Kidney (tissue), 14 donors: ENCODE measurements around the gene COX10. TPM values are rescaled to one million over a fixed set of nuclear protein-coding genes. Genes with fewer than 3 reads are reported as not detected.

Source experiments
- DNase-seq, 5 donors: peaks; one replicate each; pipeline ENCODE4 v3.0.0-alpha.2; 2013 to 2020
- FAIRE-seq: peaks from 2 replicates; lab custom pipeline; 2012; peaks lifted over from hg19 to GRCh38; lab: Jason Lieb, UNC
- H3K27ac ChIP-seq, 2 donors: one replicate each; pipeline ENCODE4 v1.7.0; 2013; ENCODE audit warnings: low read depth in 2 of 2, low read length in 2 of 2, inconsistent platforms in 1 of 2
- H3K27me3 ChIP-seq: one replicate; pipeline ENCODE4 v1.7.1; 2013; ENCODE audit warnings: low read length, inconsistent platforms; ENCODE audit not compliant: control insufficient read depth, insufficient read depth
- H3K36me3 ChIP-seq, 3 donors: one replicate each; pipeline versions ENCODE4 v1.7.0 to v1.7.1; 2013; ENCODE audit warnings: low read length in 3 of 3, control low read depth in 1 of 3, inconsistent platforms in 1 of 3; ENCODE audit not compliant: insufficient read depth in 3 of 3, control insufficient read depth in 2 of 3
- H3K4me1 ChIP-seq, 3 donors: one replicate each; pipeline versions ENCODE4 v1.7.0 to v1.7.1; 2013; ENCODE audit warnings: low read length in 3 of 3, inconsistent platforms in 1 of 3, low read depth in 1 of 3; ENCODE audit not compliant: control insufficient read depth in 2 of 3, insufficient read depth in 2 of 3
- H3K4me3 ChIP-seq, 3 donors: one replicate each; pipeline versions ENCODE4 v1.7.0 to v1.8.1; 2013; ENCODE audit warnings: low read length in 3 of 3, control low read depth in 1 of 3, inconsistent platforms in 1 of 3
- H3K9ac ChIP-seq, 3 donors: one replicate each; pipeline versions ENCODE4 v1.7.0 to v1.7.1; 2013; ENCODE audit warnings: low read length in 3 of 3, control low read depth in 1 of 3, inconsistent platforms in 1 of 3
- H3K9me3 ChIP-seq, 3 donors: one replicate each; pipeline versions ENCODE4 v1.7.0 to v1.7.1; 2013; ENCODE audit warnings: low read length in 3 of 3, control low read depth in 1 of 3, inconsistent platforms in 1 of 3; ENCODE audit not compliant: control insufficient read depth in 2 of 3, insufficient read depth in 1 of 3
- intact Hi-C: fragments of 100-400 bp; cut with DNase I; formaldehyde crosslinking; loops from one replicate; pipeline ENCODE4 v1.11.1; 2022
- polyA plus RNA-seq: library from polyadenylated mRNA; stranded (reverse); fragments of 350-450 nt; fragmentation: Illumina TruSeq; extraction: RNeasy Lipid Tissue Mini Kit (QIAGEN cat#74804); gene quantifications from one replicate; pipeline ENCODE4 v1.2.3, GENCODE V29; 2014; ENCODE audit warnings: low read depth, low replicate concordance; ENCODE audit not compliant: insufficient read depth
- total RNA-seq: library from RNA; stranded (reverse); fragmentation: NEBNext Ultra II Directional; extraction: Animal tissue kit (Norgen Biotek cat#: 25700); gene quantifications from one replicate; pipeline ENCODE4 v1.2.1, GENCODE V29; 2021
- TF ChIP-seq, protein P1 (sequence below): IDR thresholded peaks from 3 replicates; pipeline ENCODE4 v1.5.1; 2012; ENCODE audit warnings: mild to moderate bottlenecking, moderate library complexity, borderline replicate concordance; ENCODE audit not compliant: insufficient read depth; ENCODE audit errors: extremely low read depth
- donor health status: control.
- donor health status: control.
- donor health status: control.
- donor health status: control.
- donor health status: control.
- donor health status: DM: yes; HTN: yes; CAD: no.
- donor health status: Normal renal cell carcinoma (clear cell type).

Gene COX10
- total and polyA plus RNA-seq, 2 donors from 2014 or later: 14.2 to 18.0 TPM

DNA sequence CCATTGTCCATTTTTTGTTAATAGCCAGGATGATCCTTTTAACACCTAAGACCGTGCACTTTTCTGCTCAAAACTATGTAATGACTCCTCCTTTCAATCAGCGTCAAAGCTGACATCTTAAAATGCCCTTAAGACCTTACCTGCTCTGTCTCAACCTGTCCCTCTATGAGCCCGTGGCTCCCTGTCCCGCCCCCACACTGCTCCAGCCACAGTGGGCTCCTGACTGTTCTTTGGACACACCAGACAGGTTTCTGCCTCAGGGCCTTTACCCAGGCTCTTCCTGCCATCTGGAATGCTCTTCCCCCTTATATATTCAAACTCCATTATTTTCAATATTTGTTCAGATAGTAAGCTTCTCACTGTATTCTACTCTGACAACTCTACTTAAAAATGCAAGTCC is 153.3 kb downstream of the COX10 start:
- H3K9ac ChIP-seq: no peak overlapping the region
- no peaks in the 10 kb centered on the region for H3K9me3 ChIP-seq
- no peaks in the 10 kb centered on the region for H3K27me3 ChIP-seq
- no peak overlapping the region for H3K27ac ChIP-seq
- FAIRE-seq (no peak), DNase-seq (no peak)
- H3K36me3 ChIP-seq: no peaks in the 10 kb centered on the region
- no peaks in the 10 kb centered on the region for H3K4me1 ChIP-seq
- no peak overlapping the region for H3K4me3 ChIP-seq
- intact Hi-C loops: no loop called here
- TF ChIP-seq, protein P1, sequence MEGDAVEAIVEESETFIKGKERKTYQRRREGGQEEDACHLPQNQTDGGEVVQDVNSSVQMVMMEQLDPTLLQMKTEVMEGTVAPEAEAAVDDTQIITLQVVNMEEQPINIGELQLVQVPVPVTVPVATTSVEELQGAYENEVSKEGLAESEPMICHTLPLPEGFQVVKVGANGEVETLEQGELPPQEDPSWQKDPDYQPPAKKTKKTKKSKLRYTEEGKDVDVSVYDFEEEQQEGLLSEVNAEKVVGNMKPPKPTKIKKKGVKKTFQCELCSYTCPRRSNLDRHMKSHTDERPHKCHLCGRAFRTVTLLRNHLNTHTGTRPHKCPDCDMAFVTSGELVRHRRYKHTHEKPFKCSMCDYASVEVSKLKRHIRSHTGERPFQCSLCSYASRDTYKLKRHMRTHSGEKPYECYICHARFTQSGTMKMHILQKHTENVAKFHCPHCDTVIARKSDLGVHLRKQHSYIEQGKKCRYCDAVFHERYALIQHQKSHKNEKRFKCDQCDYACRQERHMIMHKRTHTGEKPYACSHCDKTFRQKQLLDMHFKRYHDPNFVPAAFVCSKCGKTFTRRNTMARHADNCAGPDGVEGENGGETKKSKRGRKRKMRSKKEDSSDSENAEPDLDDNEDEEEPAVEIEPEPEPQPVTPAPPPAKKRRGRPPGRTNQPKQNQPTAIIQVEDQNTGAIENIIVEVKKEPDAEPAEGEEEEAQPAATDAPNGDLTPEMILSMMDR: no peak

DNA sequence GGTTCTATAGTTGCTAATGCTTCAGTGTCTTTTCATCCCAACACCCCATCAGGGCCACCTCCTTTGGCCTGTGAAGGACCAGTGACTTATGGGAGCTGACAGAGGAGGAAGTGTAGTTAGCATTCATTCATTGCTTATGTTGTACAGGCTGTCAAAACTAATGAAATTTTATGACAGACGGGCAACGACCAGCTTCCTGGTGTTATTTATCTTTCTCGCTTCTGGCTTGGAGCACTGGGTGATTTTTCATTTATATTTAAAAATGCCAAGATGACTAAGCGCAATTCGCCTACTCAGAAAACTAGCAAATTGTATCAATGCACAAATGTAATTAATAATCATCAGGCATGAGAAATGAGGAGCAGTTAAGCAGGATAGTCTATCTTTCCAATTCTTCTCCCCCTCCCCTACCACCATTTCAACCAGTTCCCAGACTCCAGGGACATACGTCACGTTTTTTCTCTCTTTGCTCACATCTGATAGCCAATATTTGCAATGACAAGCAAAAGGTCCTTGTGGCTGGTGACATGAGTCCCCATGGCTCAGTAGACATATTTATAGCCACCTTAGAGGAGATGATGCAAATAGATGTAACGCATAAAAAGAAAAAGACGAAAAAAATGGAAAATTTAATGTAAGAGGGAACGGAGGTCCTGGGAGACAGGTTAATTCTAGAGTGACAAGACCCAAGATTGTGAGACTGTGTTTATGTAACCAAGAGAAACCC is 156.1 kb downstream of the COX10 start:
- FAIRE-seq (no peak), DNase-seq (peak in 1 of 5 donors; percentile 23)
- H3K4me3 ChIP-seq: no peak overlapping the region
- no peaks in the 10 kb centered on the region for H3K4me1 ChIP-seq
- intact Hi-C loops: no loop called here
- no peak overlapping the region for H3K27ac ChIP-seq
- no peak overlapping the region for H3K9ac ChIP-seq
- H3K36me3 ChIP-seq: no peaks in the 10 kb centered on the region
- TF ChIP-seq, protein P1: no peak
- no peaks in the 10 kb centered on the region for H3K9me3 ChIP-seq
- H3K27me3 ChIP-seq: no peaks in the 10 kb centered on the region

GRCh38 chr17:14227052-14227451 is 157.7 kb downstream of the COX10 start:
- no peaks in the 10 kb centered on the region for H3K27me3 ChIP-seq
- no peak overlapping the region for H3K4me3 ChIP-seq
- FAIRE-seq: no peak
- H3K4me1 ChIP-seq: no peaks in the 10 kb centered on the region
- H3K9ac ChIP-seq: no peak overlapping the region
- no peak overlapping the region for H3K27ac ChIP-seq
- DNase-seq: no peak
- no peaks in the 10 kb centered on the region for H3K36me3 ChIP-seq
- TF ChIP-seq, protein P1: no peak
- intact Hi-C loops: no loop called here
- no peaks in the 10 kb centered on the region for H3K9me3 ChIP-seq
